ENCODE results near the gene PLCL1. TPM values are rescaled to one million over a fixed set of nuclear protein-coding genes. Genes with fewer than 3 reads are reported as not detected.

PLCL1 gene
- total RNA-seq, 1 donor from 2014 or later, result 7.7 TPM

- H3K4me3 ChIP-seq, result no peak overlapping the region
- no peaks in the 10 kb centered on the region for H3K27me3 ChIP-seq
- no peak for ATAC-seq
- DNase-seq, result no peak
- intact Hi-C loops (cut with DNase I), result no loop called here
- no peaks in the 10 kb centered on the region for H3K4me1 ChIP-seq
- TF ChIP-seq CTCF (IDR thresholded peaks at IDR 0.05), result no peak
- H3K36me3 ChIP-seq, result no peaks in the 10 kb centered on the region
- no peaks in the 10 kb centered on the region for H3K9me3 ChIP-seq
- no peak overlapping the region for H3K27ac ChIP-seq
Observed at GRCh38 chr2:197940382-197940781, 136.0 kb downstream of the PLCL1 start.

- Histone ChIP-seq H3K27me3 (no peaks in the 10 kb centered on the region), H3K27ac (no peak overlapping the region), H3K36me3 (no peaks in the 10 kb centered on the region), H3K4me3 (no peak overlapping the region), H3K9me3 (no peaks in the 10 kb centered on the region), H3K4me1 (no peaks in the 10 kb centered on the region)
- no peak for DNase-seq
- intact Hi-C loops (cut with DNase I), result no loop called here
- no peak for TF ChIP-seq CTCF (IDR thresholded peaks at IDR 0.05)
- no peak for ATAC-seq
Observed at GRCh38 chr2:197941715-197942114, 137.3 kb downstream of the PLCL1 start.

GRCh38 chr2:197943731-197944130 lies 139.3 kb downstream of the PLCL1 start:
- no peaks in the 10 kb centered on the region for H3K9me3 ChIP-seq
- H3K4me3 ChIP-seq, result no peak overlapping the region
- ATAC-seq (no peak), DNase-seq (no peak)
- no peaks in the 10 kb centered on the region for H3K36me3 ChIP-seq
- H3K27ac ChIP-seq, result no peak overlapping the region
- intact Hi-C loops (cut with DNase I), result no loop called here
- no peak for TF ChIP-seq CTCF (IDR thresholded peaks at IDR 0.05)
- no peaks in the 10 kb centered on the region for H3K27me3 ChIP-seq
- no peaks in the 10 kb centered on the region for H3K4me1 ChIP-seq

- Histone ChIP-seq H3K27me3 (no peaks in the 10 kb centered on the region), H3K4me1 (no peaks in the 10 kb centered on the region), H3K4me3 (no peak overlapping the region), H3K27ac (no peak overlapping the region), H3K36me3 (no peaks in the 10 kb centered on the region), H3K9me3 (no peaks in the 10 kb centered on the region)
- no peak for TF ChIP-seq CTCF (IDR thresholded peaks at IDR 0.05)
- ATAC-seq (no peak), DNase-seq (no peak)
- intact Hi-C loops (cut with DNase I), result no loop called here
Observed at GRCh38 chr2:197944416-197945096, 140.2 kb downstream of the PLCL1 start.

- no peak for ATAC-seq
Observed at GRCh38 chr2:197946562-197946961, 142.2 kb downstream of the PLCL1 start.

More at GRCh38 chr2:197946562-197946961, 142.2 kb downstream of the PLCL1 start:
- Histone ChIP-seq H3K27ac (no peak overlapping the region), H3K27me3 (no peaks in the 10 kb centered on the region), H3K4me3 (no peak overlapping the region), H3K36me3 (no peaks in the 10 kb centered on the region), H3K9me3 (no peaks in the 10 kb centered on the region), H3K4me1 (no peaks in the 10 kb centered on the region)
- intact Hi-C loops (cut with DNase I), result no loop called here
- TF ChIP-seq CTCF (IDR thresholded peaks at IDR 0.05), result no peak
- no peak for DNase-seq

Data from upper lobe of right lung (tissue), 1 donor.